Astrocyte (in vitro differentiated cells and primary cell): ENCODE data around the gene TMEM270. TPM values are rescaled to one million over a fixed set of nuclear protein-coding genes. Genes with fewer than 3 reads are reported as not detected.

Experiments used
- DNase-seq: peaks from one replicate; pipeline ENCODE4 v3.0.0-alpha.2; 2010; ENCODE audit warnings: low read depth
- FAIRE-seq: peaks from 2 replicates; lab custom pipeline; 2011; peaks lifted over from hg19 to GRCh38; lab: Jason Lieb, UNC
- H2AFZ ChIP-seq: 2 replicates; pipeline ENCODE4 v1.6.0; 2012; ENCODE audit warnings: low read depth, low read length, inconsistent platforms
- H3K27ac ChIP-seq: 2 replicates; pipeline ENCODE4 v1.5.1; 2011; ENCODE audit warnings: low read depth, low read length, inconsistent platforms
- H3K27me3 ChIP-seq: 2 replicates; pipeline ENCODE4 v1.6.0; 2011; ENCODE audit warnings: low read length, inconsistent platforms; ENCODE audit not compliant: insufficient read depth
- H3K36me3 ChIP-seq: 2 replicates; pipeline ENCODE4 v1.5.1; 2011; ENCODE audit warnings: low read length, inconsistent platforms; ENCODE audit not compliant: insufficient read depth
- H3K4me1 ChIP-seq: 2 replicates; pipeline ENCODE4 v1.5.1; 2011; ENCODE audit warnings: low read length, inconsistent platforms; ENCODE audit not compliant: insufficient read depth
- H3K4me2 ChIP-seq: 2 replicates; pipeline ENCODE4 v1.6.0; 2012; ENCODE audit warnings: low read length, inconsistent platforms
- H3K4me3 ChIP-seq: 2 replicates; pipeline ENCODE4 v1.5.1; 2011; ENCODE audit warnings: low read depth, mild to moderate bottlenecking, low read length, inconsistent platforms; ENCODE audit not compliant: insufficient read depth
- H3K79me2 ChIP-seq: 2 replicates; pipeline ENCODE4 v1.6.0; 2012; ENCODE audit warnings: mild to moderate bottlenecking, low read length, inconsistent platforms; ENCODE audit not compliant: insufficient read depth
- H3K9ac ChIP-seq: 2 replicates; pipeline ENCODE4 v1.6.0; 2012; ENCODE audit warnings: mild to moderate bottlenecking, low read length, inconsistent platforms
- H3K9me3 ChIP-seq: 2 replicates; pipeline ENCODE4 v1.5.1; 2012; ENCODE audit warnings: low read depth, mild to moderate bottlenecking, low read length, inconsistent platforms; ENCODE audit not compliant: insufficient read depth
- H4K20me1 ChIP-seq: 2 replicates; pipeline ENCODE4 v1.6.0; 2012; ENCODE audit warnings: low read length, inconsistent platforms; ENCODE audit not compliant: insufficient read depth
- H3K27ac Mint-ChIP-seq: one replicate; pipeline ENCODE4 v1.8.0; 2021; ENCODE audit warnings: mild to moderate bottlenecking, mixed read lengths; ENCODE audit not compliant: unreplicated experiment
- H3K27me3 Mint-ChIP-seq: one replicate; pipeline ENCODE4 v1.8.0; 2021; ENCODE audit warnings: low read depth, mixed read lengths; ENCODE audit not compliant: unreplicated experiment
- H3K36me3 Mint-ChIP-seq: one replicate; pipeline ENCODE4 v1.8.0; 2021; ENCODE audit warnings: low read depth, mixed read lengths; ENCODE audit not compliant: unreplicated experiment
- H3K4me1 Mint-ChIP-seq: one replicate; pipeline ENCODE4 v1.8.0; 2021; ENCODE audit warnings: low read depth, mixed read lengths; ENCODE audit not compliant: unreplicated experiment
- H3K4me3 Mint-ChIP-seq: one replicate; pipeline ENCODE4 v1.8.0; 2021; ENCODE audit warnings: mild to moderate bottlenecking, moderate library complexity, mixed read lengths; ENCODE audit not compliant: unreplicated experiment
- H3K9me3 Mint-ChIP-seq: one replicate; pipeline ENCODE4 v1.8.0; 2021; ENCODE audit warnings: mild to moderate bottlenecking, mixed read lengths; ENCODE audit not compliant: unreplicated experiment
- EZH2 ChIP-seq: IDR thresholded peaks from 2 replicates; pipeline ENCODE4 v1.6.1; 2012; ENCODE audit warnings: mild to moderate bottlenecking, low read length, inconsistent platforms; ENCODE audit not compliant: insufficient read depth
- total RNA-seq: library from RNA; stranded (reverse); gene quantifications from 2 replicates; pipeline ENCODE4 v1.2.1, GENCODE V29; 2021
- TF ChIP-seq, protein P1 (sequence below): IDR thresholded peaks from 2 replicates; pipeline ENCODE4 v1.5.1; 2011; ENCODE audit warnings: low read depth, mild to moderate bottlenecking, inconsistent platforms, low read length, moderate library complexity; ENCODE audit not compliant: insufficient read depth

Gene TMEM270
- total RNA-seq, 1 donor from 2014 or later, result not detected

DNA sequence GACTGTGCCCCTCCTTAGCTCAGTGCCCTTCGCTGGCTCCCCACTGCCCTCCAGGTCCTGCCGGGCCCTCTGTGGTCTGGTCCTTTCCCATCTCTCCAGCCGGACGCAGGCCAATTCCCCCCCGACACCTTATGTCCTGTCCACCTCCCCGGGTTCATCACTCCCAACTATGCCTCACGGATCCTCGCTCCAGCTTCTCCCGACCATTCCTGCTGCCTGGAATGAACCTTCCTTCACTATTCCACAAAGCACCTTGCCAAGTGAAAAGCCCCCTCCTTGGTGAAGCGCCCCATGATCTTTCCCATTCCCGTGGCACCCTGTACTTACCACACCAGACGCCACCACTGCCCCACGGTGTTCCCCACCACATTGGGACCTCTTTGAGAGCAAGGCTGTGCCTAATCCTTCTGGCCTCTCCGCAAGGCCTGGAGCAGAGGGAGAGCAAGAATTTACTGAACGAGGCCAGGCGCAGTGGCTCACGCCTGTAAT is 47.2 kb downstream of the TMEM270 start:
- TF ChIP-seq EZH2, result no peak
- TF ChIP-seq, protein P1, sequence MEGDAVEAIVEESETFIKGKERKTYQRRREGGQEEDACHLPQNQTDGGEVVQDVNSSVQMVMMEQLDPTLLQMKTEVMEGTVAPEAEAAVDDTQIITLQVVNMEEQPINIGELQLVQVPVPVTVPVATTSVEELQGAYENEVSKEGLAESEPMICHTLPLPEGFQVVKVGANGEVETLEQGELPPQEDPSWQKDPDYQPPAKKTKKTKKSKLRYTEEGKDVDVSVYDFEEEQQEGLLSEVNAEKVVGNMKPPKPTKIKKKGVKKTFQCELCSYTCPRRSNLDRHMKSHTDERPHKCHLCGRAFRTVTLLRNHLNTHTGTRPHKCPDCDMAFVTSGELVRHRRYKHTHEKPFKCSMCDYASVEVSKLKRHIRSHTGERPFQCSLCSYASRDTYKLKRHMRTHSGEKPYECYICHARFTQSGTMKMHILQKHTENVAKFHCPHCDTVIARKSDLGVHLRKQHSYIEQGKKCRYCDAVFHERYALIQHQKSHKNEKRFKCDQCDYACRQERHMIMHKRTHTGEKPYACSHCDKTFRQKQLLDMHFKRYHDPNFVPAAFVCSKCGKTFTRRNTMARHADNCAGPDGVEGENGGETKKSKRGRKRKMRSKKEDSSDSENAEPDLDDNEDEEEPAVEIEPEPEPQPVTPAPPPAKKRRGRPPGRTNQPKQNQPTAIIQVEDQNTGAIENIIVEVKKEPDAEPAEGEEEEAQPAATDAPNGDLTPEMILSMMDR, result no peak
- H3K9me3 ChIP-seq, result no peaks in the 10 kb centered on the region
- no peaks in the 10 kb centered on the region for H4K20me1 ChIP-seq
- FAIRE-seq (no peak), DNase-seq (no peak)
- H3K4me1 ChIP-seq, result peaks cover 7% of the 10 kb centered on the region
- no peak overlapping the region for H3K27ac ChIP-seq
- no peak overlapping the region for H3K4me2 ChIP-seq
- H3K36me3 ChIP-seq, result no peaks in the 10 kb centered on the region
- no peaks in the 10 kb centered on the region for H3K36me3 Mint-ChIP-seq
- H3K9me3 Mint-ChIP-seq, result no peaks in the 10 kb centered on the region
- no peak overlapping the region for H3K4me3 Mint-ChIP-seq
- H3K27me3 ChIP-seq, result no peaks in the 10 kb centered on the region
- H3K4me1 Mint-ChIP-seq, result peaks cover 2% of the 10 kb centered on the region
- peaks cover 34% of the 10 kb centered on the region for H3K27me3 Mint-ChIP-seq
- no peak overlapping the region for H3K9ac ChIP-seq
- H3K79me2 ChIP-seq, result no peaks in the 10 kb centered on the region
- H3K27ac Mint-ChIP-seq, result no peak overlapping the region
- H2AFZ ChIP-seq, result no peak overlapping the region
- no peak overlapping the region for H3K4me3 ChIP-seq

DNA sequence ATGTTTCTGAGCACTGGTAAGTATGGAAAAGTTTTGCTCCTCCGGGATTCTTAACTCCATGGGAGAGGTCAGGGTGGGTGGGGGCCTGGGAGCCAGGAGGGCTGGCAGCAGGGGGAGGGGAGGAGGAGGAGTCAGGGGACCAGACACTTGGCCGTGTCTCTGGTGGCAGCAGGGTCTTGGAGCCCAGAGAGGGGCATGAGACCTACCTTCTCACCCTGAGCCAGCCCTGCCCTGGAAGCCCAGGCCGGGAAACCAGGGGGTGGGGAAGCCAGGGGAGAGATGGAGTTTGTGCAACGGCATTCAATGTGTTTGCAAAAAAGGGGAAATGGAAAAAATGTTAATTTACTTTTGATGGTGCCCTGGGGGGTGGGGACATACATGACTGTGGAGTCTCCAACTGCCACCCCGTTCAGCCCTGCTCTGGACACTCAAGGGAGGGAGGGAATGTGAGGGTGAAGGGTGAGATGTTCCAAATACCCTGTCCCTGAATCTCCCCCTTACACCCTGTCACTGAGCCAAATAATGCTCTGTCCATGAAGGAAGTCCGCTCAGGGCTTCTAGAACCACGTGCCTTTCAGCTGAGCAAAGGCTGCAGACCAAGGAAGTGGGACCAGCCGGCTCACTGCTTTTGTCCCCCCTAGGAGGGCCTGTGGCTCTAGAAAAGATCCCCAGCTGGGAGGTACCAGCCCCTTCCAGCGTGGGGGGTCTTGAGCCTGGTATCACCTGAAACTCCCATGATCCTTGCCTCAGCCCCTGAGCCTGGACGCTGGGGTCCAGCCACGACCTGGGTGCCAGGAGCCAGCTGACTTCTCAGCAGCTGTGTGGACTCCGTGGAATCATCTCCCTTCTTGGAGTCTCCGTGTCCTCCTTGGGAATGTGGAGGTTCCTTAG is 48.3 kb downstream of the TMEM270 start:
- H3K9me3 ChIP-seq, result no peaks in the 10 kb centered on the region
- Mint-ChIP-seq H3K4me1 (peaks cover 2% of the 10 kb centered on the region), H3K36me3 (no peaks in the 10 kb centered on the region), H3K9me3 (no peaks in the 10 kb centered on the region), H3K27ac (no peak overlapping the region), H3K4me3 (no peak overlapping the region), H3K27me3 (peaks cover 32% of the 10 kb centered on the region)
- no peak overlapping the region for H3K4me3 ChIP-seq
- no peak overlapping the region for H3K9ac ChIP-seq
- DNase-seq, result no peak
- FAIRE-seq, result no peak
- H3K4me2 ChIP-seq, result no peak overlapping the region
- peaks cover 7% of the 10 kb centered on the region for H3K4me1 ChIP-seq
- TF ChIP-seq, protein P1, result no peak
- no peak for TF ChIP-seq EZH2
- H4K20me1 ChIP-seq, result no peaks in the 10 kb centered on the region
- no peak overlapping the region for H3K27ac ChIP-seq
- no peaks in the 10 kb centered on the region for H3K27me3 ChIP-seq
- no peaks in the 10 kb centered on the region for H3K79me2 ChIP-seq
- no peak overlapping the region for H2AFZ ChIP-seq
- H3K36me3 ChIP-seq, result no peaks in the 10 kb centered on the region

DNA sequence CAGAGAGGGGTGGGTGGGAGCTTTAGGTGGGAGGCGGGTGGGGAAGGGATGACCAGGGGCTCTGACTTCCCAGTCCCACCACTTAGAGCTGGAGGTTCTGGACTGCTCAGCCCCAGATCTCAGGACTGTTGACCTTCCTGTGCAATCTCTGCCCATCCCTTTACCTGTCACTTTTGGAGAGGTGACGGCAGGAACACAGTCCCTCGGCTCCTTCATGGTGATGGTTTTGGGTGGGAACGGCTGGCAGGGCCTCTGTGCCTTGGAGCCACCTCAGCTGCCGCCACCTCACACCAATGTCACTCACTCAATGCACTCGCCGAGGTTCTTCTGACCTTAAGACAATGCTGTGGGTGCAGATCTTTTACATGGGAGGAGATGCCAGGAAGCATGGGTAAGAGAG is 49.0 kb downstream of the TMEM270 start:
- H3K36me3 Mint-ChIP-seq, result no peaks in the 10 kb centered on the region
- no peak overlapping the region for H3K4me3 Mint-ChIP-seq
- peaks cover 37% of the 10 kb centered on the region for H3K27me3 Mint-ChIP-seq
- Histone ChIP-seq H4K20me1 (no peaks in the 10 kb centered on the region), H2AFZ (no peak overlapping the region), H3K9ac (no peak overlapping the region), H3K27ac (no peak overlapping the region), H3K36me3 (no peaks in the 10 kb centered on the region), H3K4me3 (no peak overlapping the region), H3K9me3 (no peaks in the 10 kb centered on the region), H3K4me2 (no peak overlapping the region), H3K27me3 (no peaks in the 10 kb centered on the region), H3K4me1 (peaks cover 4% of the 10 kb centered on the region), H3K79me2 (no peaks in the 10 kb centered on the region)
- H3K4me1 Mint-ChIP-seq, result no peaks in the 10 kb centered on the region
- no peak for DNase-seq
- FAIRE-seq, result no peak
- H3K27ac Mint-ChIP-seq, result no peak overlapping the region
- H3K9me3 Mint-ChIP-seq, result no peaks in the 10 kb centered on the region
- TF ChIP-seq, protein P1, result no peak
- no peak for TF ChIP-seq EZH2
